K562 (cell line): ENCODE data around the gene BSCL2. TPM values are rescaled to one million over a fixed set of nuclear protein-coding genes. Genes with fewer than 3 reads are reported as not detected.
A peak's percentile ranks its signal among the peaks of the same experiment; 100 is the strongest.

Experiments used
- DPF2 ChIP-seq: fragments of 450-650 bp; IDR thresholded peaks from 2 replicates; pipeline ENCODE4 v1.6.1; 2016
- E2F4 ChIP-seq: sonication (generic); formaldehyde crosslinking; IDR thresholded peaks from 2 replicates; pipeline ENCODE4 v1.8.0; 2022; ENCODE audit warnings: mild to moderate bottlenecking, low read depth, missing genetic modification reagents
- ETV1 ChIP-seq: fragments of 450-650 bp; conservative IDR thresholded peaks from 2 replicates; pipeline ENCODE4 v1.6.1; 2016; ENCODE audit warnings: missing genetic modification characterization, control low read depth, low read depth, missing compliant biosample characterization
- FOS ChIP-seq: IDR thresholded peaks from 3 replicates; pipeline ENCODE4 v1.6.1; 2011; ENCODE audit not compliant: insufficient read length; ENCODE audit errors: extremely low read depth
- KAT2B ChIP-seq: IDR thresholded peaks from one replicate; pipeline ENCODE4 v1.6.1; 2012; ENCODE audit warnings: low read depth, mild to moderate bottlenecking, control low read depth, inconsistent platforms, low read length, moderate library complexity
- SAFB2 ChIP-seq: fragments of 200-400 bp; formaldehyde crosslinking; IDR thresholded peaks from 2 replicates; pipeline ENCODE4 v1.6.1; 2018; ENCODE audit warnings: borderline replicate concordance, low read length, low read depth, moderate library complexity; ENCODE audit not compliant: severe bottlenecking
- SMARCB1 ChIP-seq: IDR thresholded peaks from 2 replicates; pipeline ENCODE4 v1.6.1; 2011; ENCODE audit warnings: improper control_type of control experiment, low read depth; ENCODE audit not compliant: insufficient read length
- TFAM ChIP-seq: fragments of 250-450 bp; sonication (Bioruptor Pico); conservative IDR thresholded peaks from 2 replicates; pipeline ENCODE4 v1.5.0; 2021; ENCODE audit warnings: mild to moderate bottlenecking, moderate library complexity
- polyA plus RNA-seq, 8 experiments: library from polyadenylated mRNA; depleted of rRNA in 4 of 8; stranded (reverse) in 5 of 8; unstranded in 3 of 8; fragments of >200 nt; fragmentation: Nextera tagmentation in 2 of 8; fragmentation: Illumina TruSeq in 1 of 8; extraction: Ambion mirVana in 2 of 8; extraction: Trizol in 1 of 8; gene quantifications; 2 replicates each; pipeline versions ENCODE4 v1.2.1 to v1.2.3, GENCODE V29; 2011 to 2014; ENCODE audit warnings: inconsistent platforms in 1 of 8, missing spikeins in 1 of 8
- total RNA-seq, 7 experiments: library from RNA; depleted of rRNA in 6 of 7; stranded (reverse); fragments of >200 nt in 6 of 7; fragmentation: Illumina TruSeq in 2 of 7; extraction: Trizol in 2 of 7; gene quantifications; 2 replicates each; pipeline versions ENCODE4 v1.2.1 to v1.2.3, GENCODE V29; 2011 to 2021; ENCODE audit warnings: low replicate concordance in 1 of 7
- TF ChIP-seq, protein P1 (sequence below): fragments of 200-800 bp; sonication (Bioruptor generic); IDR thresholded peaks from 2 replicates; pipeline ENCODE4 v1.6.1; 2017; ENCODE audit warnings: missing genetic modification characterization, missing compliant biosample characterization

BSCL2 gene
- total and polyA plus RNA-seq, 9 of the 15 experiments (the other 6 are each of a cell fraction or from before 2014, with no cell fraction given) = 18.9 to 51.7 (median 35.2) TPM

- TF ChIP-seq KAT2B = no peak
- TF ChIP-seq SMARCB1 = no peak
- TF ChIP-seq TFAM = no peak
- TF ChIP-seq FOS = peak; percentile 62
- peak; percentile 20; the same call in 1 of the 2 replicates for TF ChIP-seq DPF2
- TF ChIP-seq, protein P1, sequence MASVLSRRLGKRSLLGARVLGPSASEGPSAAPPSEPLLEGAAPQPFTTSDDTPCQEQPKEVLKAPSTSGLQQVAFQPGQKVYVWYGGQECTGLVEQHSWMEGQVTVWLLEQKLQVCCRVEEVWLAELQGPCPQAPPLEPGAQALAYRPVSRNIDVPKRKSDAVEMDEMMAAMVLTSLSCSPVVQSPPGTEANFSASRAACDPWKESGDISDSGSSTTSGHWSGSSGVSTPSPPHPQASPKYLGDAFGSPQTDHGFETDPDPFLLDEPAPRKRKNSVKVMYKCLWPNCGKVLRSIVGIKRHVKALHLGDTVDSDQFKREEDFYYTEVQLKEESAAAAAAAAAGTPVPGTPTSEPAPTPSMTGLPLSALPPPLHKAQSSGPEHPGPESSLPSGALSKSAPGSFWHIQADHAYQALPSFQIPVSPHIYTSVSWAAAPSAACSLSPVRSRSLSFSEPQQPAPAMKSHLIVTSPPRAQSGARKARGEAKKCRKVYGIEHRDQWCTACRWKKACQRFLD (CRISPR knock-in tag) = 0 out of 2 replicates have a peak, but pooled peaks have one; percentile 18
- TF ChIP-seq ETV1 (tag) = no peak
- TF ChIP-seq SAFB2 = no peak
- TF ChIP-seq E2F4 (CRISPR knock-in tag) = peak; percentile 59; the same call in 1 of the 2 replicates
These were observed 61.0 kb downstream of the BSCL2 start, which contains the start of gene GANAB (continued) for GRCh38 chr11:62645946-62646824.
